NK-92 (cell line): ENCODE data around the gene REC8.
"Not testable (repeated sequence)": the region's sequence is repeated elsewhere in the genome, so short reads cannot be mapped to it uniquely, and the experiment has no call there.

Experiments used
- DNase-seq: peaks from one replicate; lab custom pipeline; 2025; ENCODE audit not compliant: unreplicated experiment; lab: John Stamatoyannopoulos, UW

REC8 gene

GRCh38 chr14:24203249-24203886 is 31.5 kb downstream of the REC8 start:
- DNase-seq = not testable (repeated sequence)

GRCh38 chr14:24204163-24205146 is 32.6 kb downstream of the REC8 start:
- DNase-seq = no peak

- DNase-seq = no peak
These were observed 34.6 kb downstream of the REC8 start for GRCh38 chr14:24206260-24207103.

GRCh38 chr14:24207104-24207551 is 35.2 kb downstream of the REC8 start:
- DNase-seq = no peak

- no peak for DNase-seq
These were observed 35.7 kb downstream of the REC8 start for GRCh38 chr14:24207625-24208024.

GRCh38 chr14:24211311-24211710 is 39.4 kb downstream of the REC8 start:
- no peak for DNase-seq

- DNase-seq = peak; percentile 82
These were observed 41.3 kb downstream of the REC8 start, which contains the start of gene CHMP4A for GRCh38 chr14:24212924-24213865. Gene CHMP4A, minus strand, starts transcription at chr14:24213488. Its CDS starts 49 bp downstream, at chr14:24213439.

- DNase-seq = no peak
These were observed 42.2 kb downstream of the REC8 start for GRCh38 chr14:24213866-24214662.

GRCh38 chr14:24215495-24216344 is 43.8 kb downstream of the REC8 start, which contains the start of gene MDP1:
Gene MDP1, minus strand, starts transcription at chr14:24216066. Its CDS starts 111 bp downstream, at chr14:24215955.
- DNase-seq = no peak

- DNase-seq = no peak
These were observed 44.4 kb downstream of the REC8 start for GRCh38 chr14:24216345-24216699.

GRCh38 chr14:24216876-24217275 is 45.0 kb downstream of the REC8 start:
- not testable (repeated sequence) for DNase-seq

- no peak for DNase-seq
These were observed 47.2 kb downstream of the REC8 start for GRCh38 chr14:24219080-24219479.

- DNase-seq = no peak
These were observed 47.6 kb downstream of the REC8 start for GRCh38 chr14:24219521-24219920.

GRCh38 chr14:24222987-24223386 is 51.1 kb downstream of the REC8 start:
- not testable (repeated sequence) for DNase-seq

GRCh38 chr14:24224618-24225071 is 52.8 kb downstream of the REC8 start:
- no peak for DNase-seq

GRCh38 chr14:24226473-24226872 is 54.6 kb downstream of the REC8 start:
- no peak for DNase-seq

GRCh38 chr14:24228902-24229301 is 57.0 kb downstream of the REC8 start:
- DNase-seq = no peak
